KBM-7 (cell line): ENCODE results near the gene NHP2.

Source experiments
- DNase-seq: peaks from one replicate; pipeline ENCODE4 v3.0.0-alpha.2; 2015
- in situ Hi-C: fragments of 300-500 bp; cut with MboI; formaldehyde crosslinking; loops from 2 replicates; pipeline ENCODE4 v1.14.3; 2020; ENCODE audit warnings: low sequenced_read_pairs, low pct_unique_long_range_greater_than_20kb, mixed read lengths

Gene NHP2

DNA sequence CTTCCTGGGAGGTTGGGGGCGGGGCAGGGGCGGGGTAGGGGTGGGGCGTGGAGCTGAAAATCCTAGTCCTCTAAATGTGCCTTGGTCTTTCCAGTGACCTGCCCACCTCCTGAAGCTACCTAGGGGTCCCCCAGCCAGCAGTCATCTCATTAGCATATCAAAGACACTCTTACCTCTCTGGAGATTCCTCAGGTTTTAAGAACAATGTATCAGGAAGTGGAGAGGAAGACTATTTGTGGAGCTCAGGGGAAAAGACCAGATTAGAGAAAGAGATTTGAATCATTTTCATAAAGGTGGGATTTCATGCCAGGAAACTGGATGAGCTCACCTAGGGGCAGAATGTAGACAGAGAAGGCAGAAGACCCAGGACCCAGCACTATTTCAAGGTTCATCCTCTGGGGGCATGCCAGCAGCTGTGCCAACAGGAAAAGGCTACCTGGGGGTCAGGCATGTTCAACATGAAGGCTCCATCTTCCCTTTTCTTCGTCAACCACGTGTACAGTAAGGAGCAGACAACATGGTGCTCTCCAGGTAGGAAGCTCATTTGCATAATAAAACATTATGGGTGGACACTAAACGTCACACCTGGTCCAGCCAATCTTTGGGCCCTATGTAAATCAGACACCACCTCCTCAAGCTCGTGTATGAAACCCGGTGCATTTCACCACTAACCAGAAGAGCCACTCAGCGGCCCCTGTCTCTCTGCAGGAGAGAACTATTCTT is 26.6 kb upstream of the NHP2 start:
- DNase-seq = no peak
- in situ Hi-C loops = no loop called here

DNA sequence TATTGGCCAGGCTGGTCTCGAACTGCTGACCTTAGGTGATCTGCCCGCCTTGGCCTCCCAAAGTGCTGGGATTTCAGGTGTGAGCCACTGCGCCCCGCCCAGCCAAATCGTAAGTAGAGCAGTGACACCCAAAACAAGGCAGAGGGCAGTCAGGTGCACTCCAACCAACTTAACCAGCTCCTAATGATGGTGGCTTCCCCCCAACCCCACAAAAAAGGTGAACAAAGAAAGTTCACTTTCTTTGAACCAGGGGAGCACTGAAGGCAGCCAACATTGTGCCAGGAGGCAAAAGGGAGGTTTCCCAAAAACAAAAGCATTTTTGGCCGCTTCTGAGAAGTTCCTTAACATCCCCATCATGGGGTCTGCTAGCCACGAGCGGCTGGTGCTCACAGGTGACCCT is 23.9 kb upstream of the NHP2 start:
- DNase-seq = no peak
- in situ Hi-C loops = no loop called here

DNA sequence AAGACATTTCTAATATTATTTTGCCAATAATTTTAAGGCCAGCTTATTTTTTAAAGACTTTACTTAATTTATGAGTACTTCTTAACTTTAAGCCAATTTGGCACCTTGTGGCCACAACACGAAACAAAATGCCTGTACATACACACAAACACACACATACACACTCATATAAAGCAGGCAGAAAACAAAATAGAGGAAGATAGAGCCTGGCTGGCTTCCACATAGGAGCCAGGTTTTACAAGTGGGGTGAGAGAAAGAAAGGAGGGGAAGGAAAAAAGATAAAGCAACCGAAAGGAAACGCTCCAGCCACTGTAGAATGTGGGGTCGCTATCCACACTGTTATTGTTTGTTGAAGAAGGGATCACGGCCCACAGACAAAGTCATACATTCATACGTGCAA is 23.1 kb upstream of the NHP2 start:
- in situ Hi-C loops = no loop called here
- DNase-seq = peak; percentile 43

DNA sequence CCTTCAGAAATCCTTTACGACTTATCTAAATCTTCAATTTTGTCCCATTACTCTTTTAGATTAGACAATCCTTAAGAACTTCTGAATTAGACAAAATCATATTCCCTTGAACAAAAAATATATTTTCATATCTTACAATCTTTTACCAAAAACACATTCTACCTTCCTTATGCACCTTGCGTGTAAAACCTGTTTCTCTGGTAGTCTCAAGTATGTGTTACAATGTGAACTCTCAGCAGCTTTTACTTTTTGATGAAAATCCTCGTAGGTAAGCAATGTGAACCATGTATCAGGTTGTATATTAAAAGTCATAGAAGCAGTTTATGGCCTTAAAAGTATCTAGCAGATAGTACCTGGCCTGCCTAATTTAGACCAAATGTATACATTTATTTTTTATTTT is 20.8 kb upstream of the NHP2 start:
- no peak for DNase-seq
- in situ Hi-C loops = no loop called here

DNA sequence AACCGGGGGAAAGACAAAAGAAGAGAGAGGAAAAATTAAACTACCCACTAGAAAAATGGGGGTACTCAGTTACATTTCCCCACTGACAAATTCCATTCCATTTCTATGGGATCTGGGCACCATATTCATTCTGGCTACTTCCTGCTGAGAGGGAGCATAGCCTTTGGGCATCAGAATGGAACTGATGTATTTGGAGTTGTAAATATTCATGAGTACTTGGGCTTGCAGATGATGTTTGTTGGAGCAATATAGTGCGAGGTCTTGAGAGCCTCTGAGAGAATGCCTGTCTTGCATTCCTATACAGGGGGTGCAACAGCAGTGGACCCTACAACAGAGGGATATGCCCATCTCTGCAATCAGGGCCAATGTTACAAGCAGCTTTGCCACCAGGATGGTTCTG is 16.8 kb upstream of the NHP2 start:
- DNase-seq = no peak
- in situ Hi-C loops = no loop called here

DNA sequence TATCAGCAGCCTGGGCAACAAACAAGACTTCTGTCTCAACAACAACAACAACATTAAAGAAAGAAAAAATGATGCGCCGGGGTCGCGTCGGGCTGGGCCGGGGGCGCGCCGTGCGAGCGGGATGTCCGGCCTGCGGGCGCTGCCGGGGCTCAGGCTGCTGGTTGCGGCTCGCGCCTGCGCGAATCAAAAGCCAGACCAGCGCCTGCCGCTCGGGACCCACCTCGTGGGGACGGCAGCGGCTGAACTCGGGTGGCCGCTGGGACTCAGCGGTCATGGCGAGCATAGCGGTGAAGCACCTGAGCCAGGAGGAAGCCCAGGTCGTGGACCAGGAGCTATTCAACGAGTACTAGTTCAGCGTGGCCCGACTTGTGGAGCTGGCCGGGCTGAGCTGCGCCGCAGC is 11.9 kb upstream of the NHP2 start:
- in situ Hi-C loops = no loop called here
- no peak for DNase-seq

DNA sequence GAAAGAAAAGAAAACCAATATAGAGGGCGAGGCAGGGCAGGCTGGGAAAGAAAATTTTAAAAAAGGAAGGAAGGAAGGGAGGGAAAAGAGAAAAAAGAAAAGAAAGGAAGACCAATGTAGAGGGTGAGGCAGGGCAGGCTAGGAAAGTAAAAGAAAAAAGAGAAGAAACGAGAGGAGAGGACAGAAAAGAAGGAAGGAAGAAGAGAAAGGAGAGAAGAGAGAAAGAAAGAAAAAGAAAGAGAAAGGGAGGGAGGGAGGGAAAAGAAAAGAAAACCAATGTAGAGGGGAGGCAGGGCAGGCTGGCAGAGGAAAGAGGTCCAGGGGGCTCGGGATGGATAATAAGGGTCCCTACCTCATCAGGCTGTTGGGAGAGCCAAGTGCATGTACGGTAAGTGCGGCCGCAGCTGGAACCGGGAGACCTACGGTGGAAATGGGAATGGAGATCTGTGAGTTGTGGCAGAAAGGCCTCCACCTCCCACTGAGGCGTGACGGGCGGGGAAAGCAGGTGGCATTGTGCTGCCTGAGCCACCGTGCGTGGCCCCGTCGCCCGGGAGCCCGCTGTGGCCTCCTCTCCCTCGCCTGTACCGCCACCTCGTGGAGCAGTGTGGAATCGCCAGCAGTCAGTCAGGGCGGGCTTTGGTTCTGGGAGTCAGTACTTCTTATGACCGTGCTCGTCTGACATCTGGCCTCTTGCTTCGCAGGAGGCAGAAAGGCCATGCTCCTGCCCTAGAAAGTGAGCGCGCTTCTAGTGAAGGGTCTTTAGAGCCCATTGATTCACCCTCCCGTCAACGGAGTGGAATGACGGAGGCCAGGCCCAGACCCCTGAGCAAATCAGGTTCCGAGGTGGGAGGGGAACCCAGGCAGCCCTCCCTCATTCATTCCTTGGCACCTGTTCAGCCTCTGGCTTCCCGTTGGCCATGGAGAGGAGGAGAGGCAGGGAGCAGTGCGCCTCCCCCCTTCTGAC is 10.4 kb upstream of the NHP2 start:
- peak; percentile 92 for DNase-seq
- in situ Hi-C loops = no loop called here

DNA sequence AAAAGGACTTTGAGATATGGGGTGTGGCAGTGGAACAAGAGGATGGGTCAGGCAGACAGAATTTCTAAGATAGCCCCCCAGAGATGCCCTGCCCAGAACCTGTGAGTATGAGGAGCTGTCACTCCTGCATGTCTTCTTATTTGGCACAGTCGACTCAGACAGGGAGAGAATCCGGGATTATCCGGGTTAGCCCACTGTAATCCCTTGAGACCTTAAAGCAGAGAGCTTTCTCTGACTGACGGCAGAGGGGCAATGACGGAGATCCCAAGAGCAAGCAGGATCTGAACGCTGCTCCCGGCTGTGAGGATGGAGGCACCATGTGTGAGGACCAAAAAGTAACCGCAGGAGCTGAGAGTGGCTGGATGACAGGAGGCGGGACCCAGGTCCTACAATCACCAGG is 8.8 kb upstream of the NHP2 start:
- no peak for DNase-seq
- in situ Hi-C loops = no loop called here

DNA sequence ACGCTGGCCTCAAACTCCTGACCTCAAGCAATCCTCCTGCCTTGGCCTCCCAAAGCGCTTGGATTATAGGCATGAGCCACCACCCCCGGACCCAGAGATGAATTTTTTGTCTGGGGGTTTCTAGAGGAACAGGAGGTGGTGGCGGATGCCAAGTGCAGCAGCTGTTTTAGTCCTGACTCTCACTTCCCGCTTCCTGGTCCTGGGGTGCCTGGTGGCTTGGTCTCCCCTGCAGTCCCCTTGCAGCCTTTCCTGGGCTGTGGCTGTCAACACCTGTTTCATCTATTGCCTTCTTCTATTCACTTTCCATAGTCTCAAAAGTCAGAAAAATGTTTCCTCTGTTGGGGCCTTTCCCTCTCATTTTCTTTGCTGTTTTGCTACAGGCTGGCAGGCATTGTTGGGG is 6.5 kb upstream of the NHP2 start:
- DNase-seq = no peak
- in situ Hi-C loops = no loop called here

DNA sequence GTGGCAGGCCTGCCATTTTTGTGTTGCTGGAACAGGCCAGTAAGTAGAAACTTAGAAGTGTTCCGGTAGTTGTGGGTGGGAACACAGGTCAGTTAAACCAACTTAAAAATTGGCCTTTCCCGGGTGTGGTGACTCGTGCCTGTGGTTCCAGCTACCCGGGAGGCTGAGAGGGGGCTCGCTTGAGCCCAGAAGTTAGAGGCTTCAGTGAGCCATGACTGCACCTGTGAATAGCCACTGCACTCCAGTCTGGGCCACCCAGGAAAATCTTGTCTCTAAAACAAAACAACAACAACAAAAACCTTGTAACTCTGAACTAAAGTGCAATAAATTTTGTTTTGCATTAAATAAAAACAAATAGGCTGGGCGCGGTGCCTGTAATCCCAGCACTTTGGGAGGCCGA is 1.4 kb upstream of the NHP2 start:
- no peak for DNase-seq
- in situ Hi-C loops = loop anchor here (10.0 kb wide), 1 partner anchor 80 kb away; no protein-coding TSS in a partner anchor

DNA sequence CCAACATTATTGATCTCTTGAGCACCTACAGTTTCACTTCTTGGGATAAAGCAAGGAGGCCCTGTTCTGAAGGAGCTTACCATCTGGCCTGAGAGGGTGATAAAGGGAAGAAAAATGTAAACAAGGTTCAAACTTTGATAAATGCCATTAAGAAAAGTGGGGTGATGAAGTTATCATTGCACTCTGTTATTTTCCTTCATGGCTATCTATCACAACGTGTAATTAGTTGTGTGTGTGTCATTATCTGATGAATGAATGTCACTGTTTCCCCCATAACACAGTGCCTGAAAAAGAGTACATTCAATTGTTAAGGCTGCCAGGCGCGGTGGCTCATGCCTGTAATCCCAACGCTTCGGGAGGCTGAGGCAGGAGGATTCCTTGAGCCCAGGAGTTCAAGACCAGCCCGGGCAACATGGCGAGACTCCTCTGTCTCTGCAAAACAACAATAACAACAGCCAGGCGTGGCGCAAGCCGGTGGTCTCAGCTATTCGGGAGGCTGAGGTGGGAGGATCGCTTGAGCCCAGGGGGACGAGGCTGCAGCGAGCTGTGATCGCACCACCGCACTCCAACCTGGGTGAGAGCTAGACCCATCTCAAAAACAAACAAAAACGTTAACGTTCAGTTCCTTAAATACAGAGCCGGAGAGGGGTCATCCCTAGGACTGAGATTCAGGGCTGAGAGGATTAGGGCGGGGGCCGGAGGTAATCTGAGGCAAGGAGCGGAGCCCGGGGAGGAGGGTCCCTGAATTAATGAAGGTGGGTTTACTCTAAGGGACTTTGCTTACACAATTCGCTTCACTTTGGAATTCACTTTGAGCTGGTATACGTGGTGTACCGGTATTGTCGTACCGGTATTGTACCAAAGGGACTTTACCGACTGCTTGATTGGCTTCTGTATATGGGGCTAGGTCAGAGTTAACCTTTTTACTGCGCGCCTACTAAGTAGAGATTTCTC is 917 bp downstream of the NHP2 start:
- no peak for DNase-seq
- in situ Hi-C loops = loop anchor here (10.0 kb wide), 1 partner anchor 78 kb away; no protein-coding TSS in a partner anchor

DNA sequence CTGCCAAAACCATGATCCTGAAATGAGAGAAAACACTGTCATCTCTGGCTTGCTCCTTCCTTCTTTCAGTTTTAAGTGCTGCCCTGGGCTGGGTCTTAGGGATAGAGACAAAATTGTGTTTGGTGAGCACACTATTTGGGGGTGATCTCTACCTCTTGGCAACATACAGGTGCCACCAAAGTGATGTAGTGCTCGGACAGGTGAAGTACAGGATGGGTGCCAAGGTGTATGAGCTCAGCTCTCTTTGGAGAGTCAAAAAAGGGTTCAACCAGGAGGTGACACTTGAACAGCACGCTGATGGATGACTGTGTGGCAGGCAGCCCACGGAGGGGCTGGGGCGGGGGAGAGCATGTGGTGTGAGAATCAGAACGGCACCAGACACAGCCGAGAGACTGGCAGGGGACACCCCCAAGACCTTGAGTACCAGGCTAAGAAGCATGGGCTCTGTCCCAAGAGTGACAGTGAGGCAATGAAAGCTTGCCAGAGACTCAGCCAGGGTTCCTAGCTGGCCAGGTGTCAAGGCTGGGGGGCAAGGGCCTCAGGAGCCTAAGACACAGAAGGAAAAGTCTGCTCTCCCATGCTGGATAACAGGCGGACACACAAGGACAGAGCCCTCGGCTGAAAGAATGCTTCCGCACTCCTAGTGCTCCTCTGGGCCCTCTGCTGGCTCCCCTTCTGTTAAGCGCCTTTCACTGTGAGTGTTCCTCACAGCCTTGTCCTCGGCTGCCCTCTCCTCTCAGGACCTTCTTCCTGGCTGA is 2.5 kb downstream of the NHP2 start:
- in situ Hi-C loops = loop anchor here (10.0 kb wide), 1 partner anchor 76 kb away; no protein-coding TSS in a partner anchor
- DNase-seq = no peak

DNA sequence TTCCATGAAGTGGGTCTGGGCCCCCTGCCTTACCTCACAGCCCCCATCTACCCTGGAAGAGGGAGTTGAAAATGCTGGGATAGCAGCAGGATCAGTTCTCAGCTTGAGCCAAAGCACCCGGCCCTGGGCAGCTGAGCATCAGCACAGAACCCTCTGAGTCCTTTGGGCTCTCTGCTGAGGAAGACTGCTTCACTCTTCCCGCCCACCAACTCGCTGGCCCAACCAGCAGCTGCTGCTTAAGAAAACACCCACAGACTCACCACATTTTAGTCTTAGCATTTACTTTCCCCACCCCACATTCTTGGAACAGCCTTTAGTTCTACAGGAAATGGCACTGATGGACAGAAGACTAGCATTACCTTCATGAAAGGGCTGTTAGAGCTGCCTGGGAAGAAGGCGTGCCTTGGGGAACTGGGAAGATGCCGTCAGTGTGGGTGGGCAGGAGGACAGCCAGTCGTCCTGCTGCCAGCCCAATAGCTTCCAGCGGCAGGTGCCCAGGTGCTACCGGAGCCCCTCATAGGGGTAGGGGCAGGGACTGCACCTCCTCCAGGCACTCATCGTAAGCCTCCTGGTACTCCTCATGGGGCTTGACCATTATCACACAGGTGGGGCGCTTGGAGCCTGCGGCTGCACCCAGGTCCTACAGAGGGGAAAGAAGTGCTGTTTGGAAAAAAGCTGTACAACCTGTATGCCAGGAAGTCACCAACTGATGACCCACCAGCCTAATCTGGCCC is 4.3 kb downstream of the NHP2 start:
- DNase-seq = no peak
- in situ Hi-C loops = no loop called here

DNA sequence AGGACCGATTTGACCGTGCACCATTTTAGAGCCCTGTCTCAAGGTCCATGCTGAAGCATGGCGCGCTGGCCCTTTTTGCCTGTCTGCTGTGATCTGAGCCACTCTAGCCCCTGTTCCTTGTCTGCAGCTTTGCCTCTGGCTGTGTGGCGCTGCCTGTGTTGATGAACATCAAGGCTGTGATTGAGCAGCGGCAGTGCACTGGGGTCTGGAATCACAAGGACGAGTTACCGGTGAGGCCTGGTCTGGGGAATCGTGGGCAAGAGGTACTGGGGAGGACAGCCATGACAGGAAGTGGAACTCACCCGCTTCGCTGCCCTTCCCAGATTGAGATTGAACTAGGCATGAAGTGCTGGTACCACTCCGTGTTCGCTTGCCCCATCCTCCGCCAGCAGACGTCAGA is 6.3 kb downstream of the NHP2 start:
- no peak for DNase-seq
- in situ Hi-C loops = no loop called here

DNA sequence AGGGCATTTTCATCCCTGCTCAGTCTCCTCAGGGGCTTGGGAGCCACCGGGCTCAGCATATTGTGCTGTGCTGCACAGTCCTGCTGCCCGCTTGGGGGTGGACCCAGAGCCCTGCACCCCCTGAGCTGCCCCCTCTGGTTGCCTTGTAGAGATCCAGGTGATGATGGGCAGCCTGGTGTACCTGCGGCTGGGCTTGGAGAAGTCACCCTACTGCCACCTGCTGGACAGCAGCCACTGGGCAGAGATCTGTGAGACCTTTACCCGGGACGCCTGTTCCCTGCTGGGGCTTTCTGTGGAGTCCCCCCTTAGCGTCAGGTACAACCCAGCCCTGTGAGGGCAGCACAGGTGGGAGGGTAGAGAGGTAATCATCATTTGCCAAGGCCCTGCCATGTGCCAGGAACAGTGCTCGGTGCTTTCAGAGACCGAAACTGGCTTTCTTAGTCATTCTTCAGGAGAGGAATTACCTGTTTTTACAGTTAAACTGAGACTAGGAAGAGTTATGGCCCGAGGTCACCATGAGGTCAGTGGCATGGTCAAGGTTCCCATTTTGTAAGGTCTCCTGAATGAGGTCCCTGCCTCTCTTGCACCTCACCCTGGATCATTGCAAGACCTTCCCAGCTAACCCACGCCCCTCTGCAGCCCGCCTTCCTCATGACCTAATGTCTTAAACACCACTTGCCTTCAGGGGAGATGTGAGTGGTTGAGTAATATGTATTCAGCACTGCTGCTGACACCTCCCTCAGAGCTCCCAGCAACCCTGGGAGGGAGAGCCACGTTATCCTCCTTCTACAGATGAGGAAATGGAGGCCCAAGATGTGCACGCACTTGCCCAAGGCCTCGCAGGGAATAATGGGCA is 7.5 kb downstream of the NHP2 start:
- peak; percentile 68 for DNase-seq
- in situ Hi-C loops = no loop called here

DNA sequence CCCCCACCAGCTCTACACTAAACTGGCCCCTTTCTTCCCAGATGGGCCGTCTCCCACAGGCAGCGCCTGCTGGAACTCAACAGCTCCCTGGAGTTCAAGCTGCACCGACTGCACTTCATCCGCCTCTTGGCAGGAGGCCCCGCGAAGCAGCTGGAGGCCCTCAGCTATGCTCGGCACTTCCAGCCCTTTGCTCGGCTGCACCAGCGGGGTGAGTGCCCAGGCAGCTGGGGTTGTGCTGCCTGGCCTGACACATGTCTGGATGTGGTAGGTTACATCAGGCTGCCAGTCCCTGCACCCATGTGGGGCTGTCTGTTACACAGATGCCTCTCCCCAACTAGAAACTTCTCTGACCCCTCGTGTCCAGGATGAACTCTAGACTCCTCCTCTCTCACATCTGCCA is 9.8 kb downstream of the NHP2 start:
- in situ Hi-C loops = no loop called here
- DNase-seq = no peak

DNA sequence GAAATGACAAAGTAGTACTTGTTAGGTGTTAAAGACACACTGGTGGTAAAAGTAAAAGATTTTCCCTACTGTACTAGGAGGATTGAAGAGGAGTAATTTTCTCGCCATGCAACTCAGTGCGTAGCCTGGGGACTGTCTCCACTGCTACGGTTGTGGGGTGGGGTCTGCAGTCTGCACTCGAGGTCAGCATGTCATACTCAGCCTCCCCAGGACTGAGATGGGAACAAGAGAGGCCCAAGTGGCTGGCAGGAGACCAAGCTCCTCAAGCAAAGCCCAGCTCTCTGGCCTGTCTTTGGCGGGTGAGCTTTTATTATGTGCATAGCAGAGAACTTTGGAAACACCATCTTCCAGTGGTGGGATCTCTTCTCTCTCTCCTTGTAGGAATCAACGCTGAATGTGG is 10.4 kb downstream of the NHP2 start:
- in situ Hi-C loops = no loop called here
- DNase-seq = no peak
